ENCODE measurements around the gene NQO2. TPM values are rescaled to one million over a fixed set of nuclear protein-coding genes. Genes with fewer than 3 reads are reported as not detected.
A peak's percentile ranks its signal among the peaks of the same experiment; 100 is the strongest.

Gene NQO2
- total and polyA plus RNA-seq, 2 of the 13 experiments (the other 11 are each of a cell fraction or from before 2014, with no cell fraction given), result 32.2 to 56.5 TPM

GRCh38 chr6:2993755-2994317 is 5.9 kb upstream of the NQO2 start (continued):
- TF ChIP-seq, protein P1, sequence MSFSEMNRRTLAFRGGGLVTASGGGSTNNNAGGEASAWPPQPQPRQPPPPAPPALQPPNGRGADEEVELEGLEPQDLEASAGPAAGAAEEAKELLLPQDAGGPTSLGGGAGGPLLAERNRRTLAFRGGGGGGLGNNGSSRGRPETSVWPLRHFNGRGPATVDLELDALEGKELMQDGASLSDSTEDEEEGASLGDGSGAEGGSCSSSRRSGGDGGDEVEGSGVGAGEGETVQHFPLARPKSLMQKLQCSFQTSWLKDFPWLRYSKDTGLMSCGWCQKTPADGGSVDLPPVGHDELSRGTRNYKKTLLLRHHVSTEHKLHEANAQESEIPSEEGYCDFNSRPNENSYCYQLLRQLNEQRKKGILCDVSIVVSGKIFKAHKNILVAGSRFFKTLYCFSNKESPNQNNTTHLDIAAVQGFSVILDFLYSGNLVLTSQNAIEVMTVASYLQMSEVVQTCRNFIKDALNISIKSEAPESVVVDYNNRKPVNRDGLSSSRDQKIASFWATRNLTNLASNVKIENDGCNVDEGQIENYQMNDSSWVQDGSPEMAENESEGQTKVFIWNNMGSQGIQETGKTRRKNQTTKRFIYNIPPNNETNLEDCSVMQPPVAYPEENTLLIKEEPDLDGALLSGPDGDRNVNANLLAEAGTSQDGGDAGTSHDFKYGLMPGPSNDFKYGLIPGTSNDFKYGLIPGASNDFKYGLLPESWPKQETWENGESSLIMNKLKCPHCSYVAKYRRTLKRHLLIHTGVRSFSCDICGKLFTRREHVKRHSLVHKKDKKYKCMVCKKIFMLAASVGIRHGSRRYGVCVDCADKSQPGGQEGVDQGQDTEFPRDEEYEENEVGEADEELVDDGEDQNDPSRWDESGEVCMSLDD (CRISPR knock-in tag; IDR thresholded peaks at IDR 0.05; ENCODE audit: borderline replicate concordance), result 0 out of 2 replicates have a peak, but pooled peaks have one; percentile 36
- peak; percentile 73; the same call in 1 of the 2 replicates for TF ChIP-seq ZNF788 (CRISPR knock-in tag; IDR thresholded peaks at IDR 0.05; ENCODE audit: borderline replicate concordance)
- TF ChIP-seq NCOA1 (CRISPR knock-in tag; IDR thresholded peaks at IDR 0.05), result 0 out of 2 replicates have a peak, but pooled peaks have one; percentile 34
- peak; percentile 86 for TF ChIP-seq ZNF331 (CRISPR knock-in tag; IDR thresholded peaks at IDR 0.05)
- TF ChIP-seq, protein P2, sequence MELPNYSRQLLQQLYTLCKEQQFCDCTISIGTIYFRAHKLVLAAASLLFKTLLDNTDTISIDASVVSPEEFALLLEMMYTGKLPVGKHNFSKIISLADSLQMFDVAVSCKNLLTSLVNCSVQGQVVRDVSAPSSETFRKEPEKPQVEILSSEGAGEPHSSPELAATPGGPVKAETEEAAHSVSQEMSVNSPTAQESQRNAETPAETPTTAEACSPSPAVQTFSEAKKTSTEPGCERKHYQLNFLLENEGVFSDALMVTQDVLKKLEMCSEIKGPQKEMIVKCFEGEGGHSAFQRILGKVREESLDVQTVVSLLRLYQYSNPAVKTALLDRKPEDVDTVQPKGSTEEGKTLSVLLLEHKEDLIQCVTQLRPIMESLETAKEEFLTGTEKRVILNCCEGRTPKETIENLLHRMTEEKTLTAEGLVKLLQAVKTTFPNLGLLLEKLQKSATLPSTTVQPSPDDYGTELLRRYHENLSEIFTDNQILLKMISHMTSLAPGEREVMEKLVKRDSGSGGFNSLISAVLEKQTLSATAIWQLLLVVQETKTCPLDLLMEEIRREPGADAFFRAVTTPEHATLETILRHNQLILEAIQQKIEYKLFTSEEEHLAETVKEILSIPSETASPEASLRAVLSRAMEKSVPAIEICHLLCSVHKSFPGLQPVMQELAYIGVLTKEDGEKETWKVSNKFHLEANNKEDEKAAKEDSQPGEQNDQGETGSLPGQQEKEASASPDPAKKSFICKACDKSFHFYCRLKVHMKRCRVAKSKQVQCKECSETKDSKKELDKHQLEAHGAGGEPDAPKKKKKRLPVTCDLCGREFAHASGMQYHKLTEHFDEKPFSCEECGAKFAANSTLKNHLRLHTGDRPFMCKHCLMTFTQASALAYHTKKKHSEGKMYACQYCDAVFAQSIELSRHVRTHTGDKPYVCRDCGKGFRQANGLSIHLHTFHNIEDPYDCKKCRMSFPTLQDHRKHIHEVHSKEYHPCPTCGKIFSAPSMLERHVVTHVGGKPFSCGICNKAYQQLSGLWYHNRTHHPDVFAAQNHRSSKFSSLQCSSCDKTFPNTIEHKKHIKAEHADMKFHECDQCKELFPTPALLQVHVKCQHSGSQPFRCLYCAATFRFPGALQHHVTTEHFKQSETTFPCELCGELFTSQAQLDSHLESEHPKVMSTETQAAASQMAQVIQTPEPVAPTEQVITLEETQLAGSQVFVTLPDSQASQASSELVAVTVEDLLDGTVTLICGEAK (IDR thresholded peaks at IDR 0.05), result no peak
- TF ChIP-seq, protein P2 (CRISPR knock-in tag; IDR thresholded peaks at IDR 0.05), result peak; percentile 63; the same call in 1 of the 2 replicates
- TF ChIP-seq ZNF709 (CRISPR knock-in tag; IDR thresholded peaks at IDR 0.05), result no peak
- TF ChIP-seq, protein P3, sequence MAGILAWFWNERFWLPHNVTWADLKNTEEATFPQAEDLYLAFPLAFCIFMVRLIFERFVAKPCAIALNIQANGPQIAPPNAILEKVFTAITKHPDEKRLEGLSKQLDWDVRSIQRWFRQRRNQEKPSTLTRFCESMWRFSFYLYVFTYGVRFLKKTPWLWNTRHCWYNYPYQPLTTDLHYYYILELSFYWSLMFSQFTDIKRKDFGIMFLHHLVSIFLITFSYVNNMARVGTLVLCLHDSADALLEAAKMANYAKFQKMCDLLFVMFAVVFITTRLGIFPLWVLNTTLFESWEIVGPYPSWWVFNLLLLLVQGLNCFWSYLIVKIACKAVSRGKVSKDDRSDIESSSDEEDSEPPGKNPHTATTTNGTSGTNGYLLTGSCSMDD (CRISPR knock-in tag; IDR thresholded peaks at IDR 0.05), result no peak
- peak; percentile 27; the same call in 1 of the 2 replicates for TF ChIP-seq FOXC1 (CRISPR knock-in tag; IDR thresholded peaks at IDR 0.05; ENCODE audit: borderline replicate concordance)
- no peak for TF ChIP-seq NKX3-1 (CRISPR knock-in tag; IDR thresholded peaks at IDR 0.05)
- no peak for TF ChIP-seq SP1 (IDR thresholded peaks at IDR 0.05)
- no peak for TF ChIP-seq SP1 (CRISPR knock-in tag; IDR thresholded peaks at IDR 0.05)
- TF ChIP-seq KMT2B (CRISPR knock-in tag; IDR thresholded peaks at IDR 0.05), result 0 out of 2 replicates have a peak, but pooled peaks have one; percentile 10
- peak; percentile 71 for TF ChIP-seq NFKBIZ (CRISPR knock-in tag; IDR thresholded peaks at IDR 0.05)
- peak; percentile 16; the same call in 1 of the 2 replicates for TF ChIP-seq ZBTB7B (CRISPR knock-in tag; IDR thresholded peaks at IDR 0.05)
- peak; percentile 75 for TF ChIP-seq PPARG (CRISPR knock-in tag; conservative IDR thresholded peaks at IDR 0.05)
- TF ChIP-seq ZNF180 (CRISPR knock-in tag; IDR thresholded peaks at IDR 0.05; ENCODE audit: borderline replicate concordance, low read depth), result no peak
- TF ChIP-seq YEATS4 (CRISPR knock-in tag; IDR thresholded peaks at IDR 0.05; ENCODE audit: borderline replicate concordance), result peak; percentile 26; the same call in 1 of the 2 replicates
